NCI-H2081 treated with DMSO at 0.1 percent for 48 hours (cell line): ENCODE results near the gene HOGA1.

Experiments
- DNase-seq: peaks from one replicate; lab custom pipeline; 2025; lab: John Stamatoyannopoulos, UW

HOGA1 gene

DNA sequence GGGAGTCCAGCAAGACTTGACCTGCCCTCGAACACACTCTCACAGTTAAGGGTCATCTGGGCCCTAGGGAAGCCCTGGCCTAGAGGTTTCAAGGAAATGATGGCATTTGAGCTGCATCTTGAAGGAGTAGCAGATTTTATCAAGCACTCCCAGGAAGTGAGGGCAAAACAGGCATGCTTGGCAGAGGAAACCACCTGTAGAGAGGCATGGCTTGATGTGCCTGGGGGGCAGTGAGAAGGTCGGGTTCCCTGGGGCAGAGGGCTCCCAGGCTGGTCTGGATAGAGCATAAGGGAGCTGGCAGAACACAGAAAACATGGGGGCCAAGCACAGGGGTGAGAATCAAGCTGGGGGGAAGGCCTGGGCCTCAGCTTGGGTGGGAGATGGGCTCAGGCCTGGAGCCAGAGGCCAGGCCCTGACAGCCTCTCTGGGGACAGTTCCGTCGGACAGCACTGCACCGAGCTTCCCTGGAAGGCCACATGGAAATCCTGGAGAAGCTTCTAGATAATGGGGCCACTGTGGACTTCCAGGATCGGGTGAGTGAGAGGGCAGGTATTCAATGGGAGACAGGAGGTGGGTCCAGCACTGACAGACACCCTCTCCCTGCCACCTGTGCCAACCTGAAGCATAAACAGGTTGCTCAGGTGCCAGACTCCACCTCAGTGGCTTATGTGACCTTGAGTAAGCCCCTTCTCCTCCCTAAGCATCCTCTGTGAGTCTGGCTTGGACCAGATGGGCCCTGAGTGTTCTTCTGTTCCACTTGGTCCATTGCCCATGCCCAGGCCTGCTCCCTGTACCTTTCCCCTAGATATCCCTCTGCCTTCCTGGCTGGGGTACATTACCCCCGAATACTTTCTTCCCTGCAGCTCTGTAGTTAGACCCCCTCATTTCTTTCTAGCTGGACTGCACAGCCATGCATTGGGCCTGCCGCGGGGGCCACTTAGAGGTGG is 3.5 kb upstream of the HOGA1 start:
- DNase-seq: no peak

DNA sequence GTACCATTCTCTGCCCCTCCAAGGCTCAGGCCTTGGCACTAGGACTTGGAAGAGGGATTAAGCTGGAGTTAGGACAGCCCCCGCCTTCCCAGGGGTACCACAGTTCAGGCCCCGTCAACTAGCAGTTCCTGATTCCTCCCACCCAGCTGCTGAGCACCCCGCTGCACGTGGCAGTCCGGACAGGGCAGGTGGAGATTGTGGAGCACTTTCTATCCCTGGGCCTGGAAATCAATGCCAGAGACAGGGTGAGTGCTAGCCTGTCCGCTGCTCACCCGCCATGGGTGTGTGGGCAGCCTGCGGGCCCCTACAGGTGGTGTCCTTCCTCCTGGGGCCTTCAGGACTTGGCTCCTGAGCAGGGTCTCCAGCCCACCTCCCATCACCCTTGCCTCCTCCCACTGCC is 2.0 kb upstream of the HOGA1 start:
- DNase-seq: no peak

DNA sequence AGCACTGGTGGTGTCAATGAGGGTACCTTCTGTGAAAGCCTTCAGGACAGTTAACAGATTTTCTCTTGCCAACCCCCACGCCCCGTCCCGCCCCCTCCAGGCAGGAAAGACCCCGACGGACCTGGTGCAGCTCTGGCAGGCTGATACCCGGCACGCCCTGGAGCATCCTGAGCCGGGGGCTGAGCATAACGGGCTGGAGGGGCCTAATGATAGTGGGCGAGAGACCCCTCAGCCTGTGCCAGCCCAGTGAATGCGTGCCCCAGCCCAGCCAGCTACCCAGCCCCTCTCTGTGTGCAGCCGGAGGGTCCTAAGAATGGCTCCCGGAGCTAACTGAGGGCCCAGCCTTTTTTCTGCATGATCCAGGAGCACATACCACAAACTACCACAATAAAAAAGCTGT is 713 bp upstream of the HOGA1 start:
- no peak for DNase-seq

DNA sequence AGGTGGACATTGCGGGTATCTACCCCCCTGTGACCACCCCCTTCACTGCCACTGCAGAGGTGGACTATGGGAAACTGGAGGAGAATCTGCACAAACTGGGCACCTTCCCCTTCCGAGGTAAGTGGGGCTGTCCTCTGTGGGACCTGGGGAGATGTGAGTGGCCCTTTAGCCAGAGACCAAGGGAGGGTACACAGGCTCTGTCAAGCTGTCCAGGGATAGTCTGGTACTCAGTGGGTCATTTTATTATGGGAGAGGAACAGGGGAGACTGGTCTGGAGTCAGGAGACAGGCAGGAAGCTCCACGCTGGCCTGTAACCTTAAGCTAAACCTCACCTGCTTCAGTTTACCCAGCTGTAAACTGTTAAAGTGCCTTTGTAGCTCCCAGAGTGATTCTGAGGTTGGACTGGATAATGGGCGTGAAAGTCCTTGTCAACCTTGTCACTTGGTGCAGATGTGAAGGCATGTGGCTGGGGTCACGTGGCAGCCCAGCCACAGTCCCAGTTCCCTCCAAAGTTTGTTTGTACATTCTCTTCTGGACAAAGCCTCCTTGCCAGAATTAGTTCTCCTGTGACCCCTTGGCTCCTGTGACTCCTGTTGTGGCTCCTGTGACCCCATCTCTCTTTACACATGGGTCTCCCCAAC is 729 bp downstream of the HOGA1 start:
- DNase-seq: no peak

DNA sequence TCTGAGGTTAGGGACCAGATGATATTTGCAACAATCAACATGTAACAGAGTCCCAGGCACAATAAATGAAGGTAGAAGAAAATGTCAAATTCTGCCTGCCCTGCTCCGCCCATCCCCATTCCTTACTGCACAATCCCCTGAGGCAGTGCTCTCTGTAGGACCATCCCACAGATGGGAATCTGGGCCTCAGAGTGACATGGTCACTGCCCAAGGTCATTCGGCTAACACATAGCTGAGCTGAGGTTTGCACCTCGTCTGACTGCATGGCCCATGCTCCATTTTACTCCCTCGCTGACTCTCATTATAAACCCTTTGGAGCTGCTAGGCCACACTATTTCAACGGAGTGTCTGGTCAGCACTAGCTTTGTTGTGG is 1.2 kb downstream of the HOGA1 start:
- no peak for DNase-seq

DNA sequence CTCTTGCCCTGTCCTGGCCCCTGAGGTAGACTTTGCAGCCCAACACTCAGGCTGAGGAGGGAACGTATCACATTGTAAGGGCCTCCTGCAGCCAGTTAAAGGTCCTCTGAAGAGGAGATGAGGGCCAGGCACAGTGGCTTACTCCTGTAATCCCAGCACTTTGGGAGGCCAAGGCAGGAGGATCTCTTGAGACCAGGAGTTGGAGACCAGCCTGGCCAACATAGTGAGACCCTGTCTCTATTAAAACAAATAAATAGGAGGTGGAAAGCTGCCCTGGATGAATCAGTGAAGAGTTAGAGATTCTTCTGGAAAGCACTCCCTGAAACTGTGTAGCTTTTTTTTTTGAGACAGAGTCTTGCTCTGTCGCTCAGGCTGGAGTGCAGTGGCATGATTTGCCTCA is 3.0 kb downstream of the HOGA1 start:
- no peak for DNase-seq

DNA sequence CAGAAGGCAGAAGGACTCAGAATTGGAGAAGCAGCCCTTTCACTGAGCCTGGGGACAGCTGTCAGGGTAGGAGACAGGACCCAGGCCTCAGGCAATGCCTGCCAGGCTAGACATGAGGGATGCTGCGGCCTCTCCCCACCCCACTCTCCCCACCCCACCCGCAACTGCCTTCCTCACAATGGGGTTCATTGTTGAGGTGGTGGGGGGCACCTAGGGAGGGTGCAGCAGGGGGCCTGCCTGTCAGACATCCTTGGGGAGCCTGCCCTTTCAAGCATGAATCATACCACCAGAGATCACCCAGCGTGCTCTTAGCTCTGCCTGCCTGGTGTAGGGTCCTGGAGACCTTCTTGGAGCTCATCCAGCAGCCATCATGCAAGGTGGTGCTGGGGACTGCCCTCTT is 5.3 kb downstream of the HOGA1 start, which contains the start of gene C10orf62:
Gene C10orf62 (plus strand): TSS at position 243 of the 400 bp plus-strand sequence. CDS start 177 bp downstream, outside the sequence.
- no peak for DNase-seq

DNA sequence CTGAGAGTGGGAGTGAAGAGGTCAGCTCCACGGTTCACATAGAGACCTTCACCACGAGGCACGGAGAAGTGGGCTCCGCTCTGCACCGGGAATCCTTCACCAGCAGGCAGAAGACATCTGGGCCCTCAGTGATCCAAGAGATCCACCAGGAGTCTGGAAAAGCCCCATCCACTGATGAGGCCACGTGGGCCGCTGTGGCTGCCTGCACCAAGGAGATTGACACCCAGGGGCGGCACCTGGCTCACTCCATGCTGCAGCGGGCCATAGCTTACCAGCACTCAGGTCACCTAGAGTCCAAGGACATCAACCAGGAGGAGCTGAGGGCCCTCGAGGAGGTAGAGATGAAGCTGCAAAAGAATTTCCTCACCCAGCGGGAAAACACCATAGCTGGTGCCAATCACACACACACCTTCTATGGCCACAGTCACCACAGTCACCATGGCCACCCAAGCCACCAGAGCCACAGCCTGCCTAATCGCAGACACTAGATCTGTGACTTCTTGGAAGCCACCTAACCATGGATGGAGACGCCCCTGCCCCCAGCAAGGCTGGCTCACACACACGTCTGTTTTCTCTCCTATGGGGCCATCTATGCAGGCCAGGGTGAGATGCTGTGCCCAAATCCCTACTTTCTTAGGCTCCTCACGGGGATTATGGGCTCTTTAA is 6.0 kb downstream of the HOGA1 start:
- no peak for DNase-seq

DNA sequence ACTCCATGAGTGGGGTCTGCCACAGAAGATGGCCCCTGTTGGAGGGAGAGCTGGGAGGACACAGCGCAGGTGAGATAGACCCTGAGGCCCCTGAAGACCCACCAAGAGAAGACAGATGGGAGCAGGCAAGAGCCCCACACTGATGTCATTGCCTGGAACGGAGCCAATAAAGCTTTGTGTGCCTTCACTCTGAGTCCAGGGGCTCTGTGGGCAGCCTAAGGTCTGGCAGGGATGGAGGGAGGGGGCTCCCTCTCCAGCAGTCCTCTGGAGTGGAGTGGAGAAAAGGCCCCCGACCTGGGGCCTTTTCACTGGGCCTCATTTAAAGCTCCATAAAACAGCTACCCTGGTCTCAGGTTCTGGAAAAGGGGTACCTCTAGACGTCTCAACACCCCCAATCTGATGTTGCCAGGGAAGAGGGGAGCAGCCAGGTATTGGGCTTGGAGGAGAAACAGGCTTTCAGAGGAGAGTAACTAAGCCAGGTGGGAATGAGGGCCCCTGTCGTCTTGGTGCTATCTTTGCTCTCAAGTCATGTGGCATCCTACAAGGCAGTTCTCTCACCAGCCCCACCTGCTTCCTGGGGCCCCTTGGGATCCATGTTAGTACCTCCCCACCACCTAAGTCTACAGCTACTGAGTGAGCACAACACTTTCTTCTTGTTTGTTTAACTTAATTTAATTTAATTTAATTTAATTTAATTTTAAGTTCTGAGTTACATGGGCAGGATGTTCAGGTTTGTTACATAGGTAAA is 6.7 kb downstream of the HOGA1 start:
- no peak for DNase-seq

DNA sequence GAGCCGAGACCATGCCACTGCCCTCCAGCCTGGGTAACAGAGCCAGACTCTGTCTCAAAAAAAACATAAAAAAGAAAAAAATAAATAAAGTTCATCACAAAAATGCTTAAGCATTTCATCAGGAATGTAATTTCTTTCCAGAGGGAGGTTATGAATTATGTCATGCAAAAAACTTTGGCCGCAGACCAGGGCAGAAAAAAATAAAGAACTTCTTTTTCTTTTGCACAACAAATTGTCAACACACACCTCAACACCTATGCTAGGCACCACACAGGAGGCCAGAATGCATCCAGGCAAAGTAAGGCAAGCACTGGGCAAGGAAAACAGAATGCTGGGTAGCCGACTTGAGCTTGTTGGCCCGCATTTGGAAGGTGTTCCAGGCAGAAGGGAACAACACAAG is 9.2 kb downstream of the HOGA1 start:
- DNase-seq: no peak

DNA sequence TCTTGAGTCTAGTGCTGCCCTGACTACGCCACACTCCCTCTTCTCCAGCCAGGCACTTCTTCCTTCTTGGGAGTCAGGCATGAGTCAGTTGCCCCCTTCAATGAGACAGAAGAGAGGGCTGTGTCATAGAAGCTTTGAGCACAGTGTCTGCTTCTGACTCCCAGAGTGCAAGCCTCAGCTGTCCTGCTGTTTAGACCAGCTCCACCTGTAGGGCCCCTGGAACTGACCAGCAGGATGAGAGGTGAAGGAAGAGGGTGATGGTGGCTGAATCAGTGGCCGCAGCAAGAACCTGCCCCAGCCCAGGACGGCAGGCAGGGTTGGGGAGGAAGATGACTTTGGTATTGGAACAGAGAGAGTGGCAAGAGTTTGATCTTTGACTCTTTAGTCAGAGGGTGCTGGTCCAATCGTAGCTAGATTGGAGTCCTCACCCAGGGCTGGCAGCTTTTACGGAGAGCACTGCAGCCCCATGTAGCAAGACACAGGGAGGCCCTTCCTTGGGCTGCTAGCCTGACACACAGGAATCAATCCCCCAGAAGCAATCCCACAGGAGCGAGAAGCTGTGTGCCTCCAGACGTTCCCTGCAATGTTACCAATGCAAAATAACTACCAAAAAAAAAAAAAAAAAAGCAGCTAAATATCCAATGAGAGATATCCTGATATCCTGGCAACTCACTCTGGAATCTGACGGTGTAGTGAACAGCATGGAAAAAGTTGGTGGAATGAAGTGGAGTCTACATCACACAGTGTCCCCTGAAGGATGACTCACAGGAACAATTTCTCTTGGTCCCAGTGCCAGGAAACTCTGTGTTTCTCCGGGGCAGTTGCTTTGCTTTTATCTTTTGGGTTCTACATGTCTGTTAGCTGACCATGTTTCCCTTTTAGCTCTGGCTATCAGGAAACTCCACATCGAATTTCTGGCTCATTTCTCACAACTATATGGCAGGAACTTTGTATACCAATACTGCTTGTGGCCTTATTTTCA is 12.2 kb downstream of the HOGA1 start:
- DNase-seq: no peak

DNA sequence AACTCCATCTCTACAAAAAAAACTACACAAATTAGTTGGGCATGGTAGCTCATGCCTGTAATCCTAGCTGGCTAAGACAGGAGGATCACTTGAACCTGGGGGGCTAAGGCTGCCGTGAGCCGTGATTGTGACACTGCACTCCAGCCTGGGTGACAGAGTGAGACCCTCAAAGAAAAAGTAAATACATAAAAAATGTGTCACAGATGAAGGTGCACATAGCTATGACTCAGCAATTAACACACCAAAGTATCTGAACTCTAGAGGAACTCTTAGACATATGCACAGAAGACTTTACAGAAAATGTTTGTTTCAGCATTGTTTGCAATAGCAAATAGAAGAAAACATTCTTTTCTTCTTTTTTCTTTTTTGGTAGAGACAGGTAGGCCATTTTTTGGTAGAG is 13.6 kb downstream of the HOGA1 start:
- no peak for DNase-seq

DNA sequence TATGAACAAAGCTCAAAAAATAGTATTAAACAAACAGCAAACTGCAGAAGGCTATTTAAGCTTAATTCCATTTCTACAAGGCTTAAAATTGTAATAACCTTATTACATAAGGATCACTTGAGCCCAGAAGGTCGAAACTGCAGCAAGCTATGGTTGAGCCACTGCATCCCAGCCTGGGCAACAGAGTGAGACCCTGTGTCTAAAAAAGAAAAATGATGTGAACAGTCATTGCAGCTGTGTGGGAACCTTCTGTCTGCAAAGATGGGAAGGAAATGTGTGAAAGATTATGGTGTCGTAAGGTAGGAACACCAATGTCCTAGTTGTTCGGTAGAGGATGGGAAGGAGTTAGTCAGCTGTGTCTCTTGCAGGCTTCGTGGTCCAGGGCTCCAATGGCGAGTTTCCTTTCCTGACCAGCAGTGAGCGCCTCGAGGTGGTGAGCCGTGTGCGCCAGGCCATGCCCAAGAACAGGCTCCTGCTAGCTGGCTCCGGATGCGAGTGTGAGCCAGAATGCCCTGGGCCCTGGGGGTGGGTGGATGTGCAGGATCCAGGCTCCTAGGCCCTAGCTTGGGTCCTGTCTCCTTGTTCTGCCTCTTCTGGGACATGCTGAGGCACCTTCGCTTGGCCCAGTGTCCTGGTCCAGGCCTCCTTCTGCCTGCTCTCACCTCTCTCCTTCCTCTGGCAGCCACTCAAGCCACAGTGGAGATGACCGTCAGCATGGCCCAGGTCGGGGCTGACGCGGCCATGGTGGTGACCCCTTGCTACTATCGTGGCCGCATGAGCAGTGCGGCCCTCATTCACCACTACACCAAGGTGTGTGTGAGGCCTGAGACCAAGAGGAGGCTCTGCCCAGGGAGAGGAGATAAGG is 14.4 kb downstream of the HOGA1 start:
- no peak for DNase-seq

DNA sequence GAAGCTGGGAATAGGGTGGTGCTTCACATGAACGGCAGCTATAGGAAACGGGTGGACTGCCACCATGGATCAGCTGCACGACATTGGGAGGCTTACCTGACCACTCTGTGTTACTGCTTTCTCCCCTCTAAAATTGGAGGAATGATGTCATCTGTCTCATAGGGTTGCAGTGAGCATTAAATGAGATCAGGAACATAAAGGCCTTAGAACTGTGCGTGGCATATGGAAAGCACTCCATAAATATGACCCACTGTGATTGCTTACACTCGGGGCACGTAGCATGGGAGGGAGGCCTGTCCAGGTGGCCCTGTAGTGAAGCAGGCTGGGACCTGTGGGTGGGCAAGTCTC is 15.1 kb downstream of the HOGA1 start:
- DNase-seq: no peak

DNA sequence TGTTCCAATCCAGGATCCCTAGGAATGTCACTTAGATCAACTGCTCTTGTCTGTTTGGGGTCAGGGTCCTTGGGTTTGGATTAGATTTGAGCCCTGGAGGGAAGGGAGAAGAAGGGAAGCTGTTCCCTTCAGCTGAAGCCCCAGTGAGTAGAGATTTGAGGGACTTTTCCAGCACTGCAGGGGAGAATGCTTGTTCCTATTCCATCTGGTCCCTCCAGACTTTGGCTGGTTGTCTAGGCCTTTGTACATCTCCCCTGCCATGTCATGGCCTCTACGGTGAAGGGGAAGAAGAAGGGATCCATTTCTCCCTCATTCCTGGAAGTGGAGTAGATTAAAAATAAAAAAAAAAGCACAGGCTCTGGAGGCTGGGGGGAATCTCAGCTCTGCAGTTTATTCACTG is 16.4 kb downstream of the HOGA1 start:
- DNase-seq: no peak

DNA sequence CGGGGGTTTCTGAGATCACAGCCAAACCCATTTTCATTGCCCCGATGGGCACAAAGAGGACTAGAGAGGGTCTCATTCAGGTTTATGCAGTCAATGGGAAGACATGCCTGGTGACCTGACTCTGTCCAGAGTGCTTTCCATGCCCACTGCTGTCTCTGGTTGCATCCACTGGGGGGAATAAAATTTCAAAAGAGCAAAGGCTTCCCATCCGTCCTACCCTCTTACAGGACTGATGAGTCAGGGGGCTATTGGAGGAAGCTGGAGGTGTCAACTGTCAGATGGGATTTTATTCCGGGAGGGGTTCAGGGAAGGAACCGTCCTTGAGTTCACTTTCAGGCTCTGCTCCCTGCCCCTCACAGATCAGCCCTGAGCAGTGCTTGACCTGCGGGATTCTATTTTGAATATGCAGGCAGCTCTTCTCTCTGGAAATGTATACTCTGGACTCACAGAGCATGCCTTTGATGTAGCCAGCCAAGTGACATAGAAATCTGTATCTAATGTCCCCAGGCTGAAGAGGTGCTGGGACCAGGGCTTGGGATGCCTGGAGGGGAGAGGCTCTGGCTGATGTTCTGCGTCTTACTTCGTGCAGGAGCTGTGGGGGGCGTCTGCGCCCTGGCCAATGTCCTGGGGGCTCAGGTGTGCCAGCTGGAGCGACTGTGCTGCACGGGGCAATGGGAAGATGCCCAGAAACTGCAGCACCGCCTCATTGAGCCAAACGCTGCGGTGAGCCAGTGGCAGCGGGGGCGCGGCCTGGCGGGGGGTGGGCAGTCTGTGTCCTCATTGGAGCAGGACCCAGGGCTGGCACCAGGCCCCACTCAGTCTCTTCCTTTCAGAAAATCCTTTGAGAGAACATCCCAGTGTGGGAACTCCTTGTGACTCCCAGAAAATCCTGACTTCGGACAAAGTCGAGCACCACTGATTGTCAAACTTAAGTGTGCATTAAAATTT is 17.4 kb downstream of the HOGA1 start:
- no peak for DNase-seq

DNA sequence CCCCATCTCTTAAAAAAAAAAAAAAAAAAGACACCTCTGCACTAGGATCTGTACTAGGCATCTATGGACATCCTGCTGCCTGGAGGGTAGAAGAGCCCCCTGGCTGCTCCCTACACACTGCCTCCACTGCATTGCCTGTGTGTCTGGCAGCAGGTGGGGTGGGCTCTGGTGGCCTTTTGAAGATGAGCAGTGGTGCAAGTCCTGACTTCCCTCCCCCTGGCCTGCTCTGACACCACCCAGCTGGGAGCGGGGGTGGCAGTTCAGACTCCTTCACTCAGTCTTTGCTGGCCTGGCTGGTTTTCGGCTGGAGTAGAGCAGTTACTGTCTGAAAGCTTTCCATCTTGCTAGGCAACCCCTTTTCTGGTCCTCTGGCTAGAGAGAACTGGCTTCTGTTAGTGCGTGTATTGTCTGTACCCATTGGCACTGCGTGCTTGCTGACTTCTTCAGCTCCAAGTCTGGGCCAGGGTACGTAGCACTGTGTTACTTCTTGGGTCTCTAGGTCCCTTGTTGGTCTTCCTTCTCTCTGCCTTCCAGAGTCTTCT is 23.0 kb downstream of the HOGA1 start:
- no peak for DNase-seq

DNA sequence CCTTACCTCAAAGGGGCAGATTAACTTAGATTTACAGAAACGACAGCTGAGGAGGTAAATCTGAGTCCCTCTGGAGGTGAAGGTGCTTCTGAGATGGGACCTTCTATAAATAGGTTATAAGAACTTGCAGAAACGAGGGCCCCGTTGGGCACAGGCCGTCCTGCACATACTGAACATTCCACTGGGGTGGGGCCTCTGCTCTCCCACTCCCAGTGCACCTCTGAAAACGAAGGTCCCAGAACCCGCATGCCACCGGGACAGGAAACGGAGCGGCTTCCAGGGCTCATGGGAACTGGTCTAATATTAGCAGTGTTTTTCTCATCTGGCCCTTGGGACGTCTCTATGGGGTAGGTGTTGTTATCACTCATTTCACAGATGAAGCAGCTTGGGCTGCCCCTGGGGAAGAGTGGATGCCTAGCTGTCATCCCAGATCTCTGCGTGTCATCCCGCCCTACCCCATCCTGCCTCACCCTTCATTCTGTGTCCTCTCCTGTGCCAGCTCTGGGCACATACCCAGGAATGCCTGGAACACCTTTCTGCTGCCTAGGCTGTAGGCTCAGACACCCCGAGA is 24.9 kb downstream of the HOGA1 start:
- DNase-seq: no peak
